Stimulated activated CD8-positive, alpha-beta memory T cell treated with anti-CD3 and anti-CD28 coated beads, Interleukin-12 subunit alpha, Interleukin-12 subunit beta, amount 100 ng/mL, for 4 hours (primary cell): Measurements from ENCODE around the gene KCNJ14.
"Not testable (repeated sequence)": the region's sequence is repeated elsewhere in the genome, so short reads cannot be mapped to it uniquely, and the experiment has no call there.

Source experiments
- DNase-seq: peaks from one replicate; pipeline ENCODE4 v3.0.0-alpha.2; 2020; ENCODE audit warnings: low read depth

Gene KCNJ14

DNA sequence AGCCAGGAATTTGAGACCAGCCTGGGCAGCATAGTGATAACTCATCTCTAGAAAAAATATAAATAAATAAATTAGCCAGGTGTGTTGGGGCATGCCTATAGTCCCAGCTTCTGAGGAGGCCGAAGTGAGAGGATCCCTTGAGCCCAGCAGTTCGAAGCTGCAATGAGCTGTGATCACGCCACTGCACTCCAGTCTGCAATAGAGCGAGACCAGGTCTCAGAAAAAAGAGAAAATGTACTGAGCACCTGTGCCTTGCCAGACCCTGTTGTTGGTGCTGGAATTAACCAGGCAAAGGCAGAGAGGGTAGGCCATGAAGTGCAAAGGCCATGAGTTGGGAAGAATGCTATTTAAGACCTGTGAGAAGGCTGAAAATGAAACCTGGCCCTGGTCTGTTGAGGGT, 16.5 kb downstream of the KCNJ14 start:
- DNase-seq: no peak

DNA sequence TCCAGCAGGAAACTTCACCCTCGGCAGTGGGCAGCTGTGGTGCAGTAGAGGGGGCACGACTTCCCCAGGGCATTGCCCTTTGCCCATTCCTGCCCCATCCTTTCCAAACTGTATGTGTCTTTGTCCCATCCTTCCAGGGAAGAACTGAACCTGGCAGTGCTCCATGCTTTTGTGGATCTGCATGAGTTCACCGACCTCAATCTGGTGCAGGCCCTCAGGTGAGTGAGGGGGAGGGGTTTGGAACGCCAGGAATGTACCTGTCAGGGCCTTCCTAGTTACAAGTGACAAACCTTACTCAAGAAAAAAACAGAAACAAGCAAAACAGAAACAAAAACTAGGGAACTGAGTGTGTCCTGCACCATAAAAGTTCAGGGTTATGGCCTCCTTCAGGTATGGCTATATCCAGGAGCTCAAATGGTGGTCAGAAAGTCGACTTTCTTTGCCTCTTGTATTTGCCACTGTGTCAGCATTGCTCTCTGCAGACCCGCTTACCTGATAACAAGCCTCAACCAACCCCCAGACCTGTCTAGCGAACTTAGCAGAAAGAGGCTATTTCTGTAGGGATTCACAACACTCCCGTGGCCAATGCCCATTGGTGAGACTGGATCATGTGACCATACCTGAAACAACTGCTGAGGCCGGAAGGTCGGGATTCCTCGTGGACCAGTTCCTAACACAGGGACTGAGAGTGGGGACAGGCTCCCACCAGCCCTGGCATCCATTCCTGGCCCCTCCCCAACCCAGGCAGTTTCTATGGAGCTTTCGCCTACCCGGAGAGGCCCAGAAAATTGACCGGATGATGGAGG, 18.0 kb downstream of the KCNJ14 start:
- no peak for DNase-seq

DNA sequence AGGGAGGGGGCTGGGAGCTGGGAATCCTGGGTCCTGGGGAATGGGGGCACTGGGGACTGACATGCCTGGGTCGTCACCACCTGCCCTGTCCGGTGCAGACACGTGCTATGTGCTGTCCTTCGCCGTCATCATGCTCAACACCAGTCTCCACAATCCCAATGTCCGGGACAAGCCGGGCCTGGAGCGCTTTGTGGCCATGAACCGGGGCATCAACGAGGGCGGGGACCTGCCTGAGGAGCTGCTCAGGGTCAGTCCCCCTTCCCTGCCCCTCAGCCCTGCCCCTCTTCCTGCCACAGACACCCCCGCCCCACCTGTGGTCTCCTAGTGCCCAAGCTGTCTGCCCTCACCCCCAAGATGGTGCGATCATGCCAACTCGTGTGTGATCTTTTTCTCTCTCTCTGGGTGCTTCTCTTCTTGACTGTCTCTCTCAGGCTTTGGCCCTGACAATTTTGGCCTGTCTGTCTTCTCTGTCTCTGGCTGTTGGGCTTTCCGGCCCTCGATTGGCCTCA, 18.8 kb downstream of the KCNJ14 start:
- no peak for DNase-seq

DNA sequence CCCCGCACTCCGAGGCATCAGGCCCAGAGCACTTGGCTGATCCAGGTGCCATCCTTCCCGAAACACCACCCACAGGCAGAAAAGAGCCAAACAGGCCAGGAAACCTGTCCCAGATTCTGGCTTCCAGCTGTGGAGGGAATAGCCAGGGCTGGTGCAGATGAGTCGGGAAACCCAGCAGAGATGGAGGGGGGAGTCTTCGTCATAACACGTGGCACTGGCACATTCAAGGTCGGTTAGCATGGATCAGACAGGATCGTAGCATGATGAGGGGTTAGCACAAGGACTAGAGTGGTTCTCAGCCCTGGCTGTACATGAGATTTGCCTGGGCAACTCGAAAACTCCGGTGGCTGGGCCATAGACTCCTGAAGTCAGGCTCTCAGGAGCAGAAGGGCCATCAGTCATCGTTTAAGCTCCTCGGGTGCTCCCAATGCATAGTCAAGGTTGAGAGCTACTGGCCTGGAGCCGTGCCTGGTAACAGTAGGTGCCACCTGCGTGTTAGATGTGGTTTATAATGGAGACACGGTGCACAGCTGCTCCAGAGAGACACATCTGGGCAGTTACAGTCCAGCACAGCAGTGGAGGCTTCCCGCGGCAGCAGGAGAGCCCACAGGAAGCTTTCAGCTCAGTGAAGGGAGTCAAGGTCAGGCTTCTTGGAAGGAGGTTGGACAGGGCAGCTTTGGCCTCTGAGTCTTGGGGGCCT, 20.1 kb downstream of the KCNJ14 start:
- no peak for DNase-seq

DNA sequence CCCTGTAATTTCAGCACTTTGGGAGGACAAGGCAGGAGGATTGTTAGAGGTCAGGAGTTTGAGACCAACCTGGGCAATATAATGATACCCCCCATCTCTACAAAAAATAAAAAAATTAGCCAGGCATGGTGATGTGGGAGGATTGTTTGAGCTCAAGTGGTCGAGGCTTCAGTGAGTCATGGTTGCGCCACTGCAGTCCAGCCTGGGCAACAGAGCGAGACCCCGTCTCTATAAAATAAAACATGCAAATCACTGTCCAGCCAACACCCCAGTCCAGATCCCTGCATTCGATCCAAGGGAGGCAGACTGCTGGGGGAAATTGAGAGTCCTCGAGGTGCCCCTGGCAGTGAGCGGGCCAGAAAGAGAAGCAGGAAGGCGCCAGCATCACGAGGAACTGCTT, 20.8 kb downstream of the KCNJ14 start:
- DNase-seq: no peak

DNA sequence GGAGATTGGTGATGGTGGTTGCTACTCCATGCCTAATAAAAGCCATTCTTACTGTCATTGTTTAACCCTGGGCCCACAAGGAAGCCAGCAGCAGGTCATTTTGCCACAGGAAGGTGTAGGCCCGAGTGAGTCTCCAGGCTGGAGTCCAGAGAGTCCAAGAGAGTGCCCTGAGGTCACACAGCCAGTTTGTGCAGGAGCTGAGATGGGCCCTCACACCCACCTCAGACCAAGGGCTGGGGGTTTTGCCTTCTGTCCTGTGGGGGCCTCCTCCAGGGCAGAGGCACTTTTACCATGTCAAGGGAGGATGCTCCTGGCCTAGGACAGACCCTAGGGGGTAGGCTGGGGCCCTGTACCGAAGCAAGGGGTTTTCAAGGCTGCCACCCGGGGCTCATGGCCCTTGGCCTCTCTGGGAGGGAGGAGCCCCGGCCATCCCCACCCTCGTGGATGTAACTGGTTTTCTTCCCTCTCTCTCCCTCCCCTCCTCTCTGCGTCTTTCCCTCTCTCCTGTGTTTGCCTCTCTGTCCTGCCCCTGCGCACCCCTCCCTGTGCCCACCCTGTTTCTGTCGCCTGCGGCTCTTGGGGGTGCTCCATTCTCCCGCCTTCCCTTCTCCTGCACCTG, 21.8 kb downstream of the KCNJ14 start:
- no peak for DNase-seq

DNA sequence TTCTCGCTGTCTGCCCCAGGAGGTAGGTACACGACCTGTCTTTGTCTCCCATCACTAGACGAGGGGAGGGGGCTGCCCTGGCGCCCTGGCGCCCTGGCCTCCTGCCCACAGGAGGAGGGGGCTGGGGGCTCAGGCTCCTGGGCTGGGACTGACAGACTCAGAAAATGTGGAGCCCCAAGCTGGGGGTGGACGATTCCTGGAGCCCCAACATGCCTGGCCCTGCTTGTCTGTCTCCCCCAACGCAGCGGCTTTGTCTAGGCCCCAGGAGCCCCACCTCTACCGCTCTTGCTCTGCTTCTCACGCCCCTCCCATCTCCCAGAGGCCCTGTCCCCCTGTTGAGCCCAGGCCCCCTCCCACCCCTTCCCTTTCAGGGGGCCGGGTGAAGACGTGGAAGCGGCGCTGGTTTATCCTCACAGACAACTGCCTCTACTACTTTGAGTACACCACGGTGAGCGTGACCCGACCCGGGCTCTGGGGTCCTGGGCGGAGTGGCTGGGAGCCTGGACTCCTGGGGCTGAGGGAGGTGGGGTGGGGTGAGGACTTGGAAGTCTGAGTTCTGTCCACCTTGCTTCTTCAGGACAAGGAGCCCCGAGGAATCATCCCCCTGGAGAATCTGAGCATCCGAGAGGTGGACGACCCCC, 22.4 kb downstream of the KCNJ14 start:
- DNase-seq: no peak

DNA sequence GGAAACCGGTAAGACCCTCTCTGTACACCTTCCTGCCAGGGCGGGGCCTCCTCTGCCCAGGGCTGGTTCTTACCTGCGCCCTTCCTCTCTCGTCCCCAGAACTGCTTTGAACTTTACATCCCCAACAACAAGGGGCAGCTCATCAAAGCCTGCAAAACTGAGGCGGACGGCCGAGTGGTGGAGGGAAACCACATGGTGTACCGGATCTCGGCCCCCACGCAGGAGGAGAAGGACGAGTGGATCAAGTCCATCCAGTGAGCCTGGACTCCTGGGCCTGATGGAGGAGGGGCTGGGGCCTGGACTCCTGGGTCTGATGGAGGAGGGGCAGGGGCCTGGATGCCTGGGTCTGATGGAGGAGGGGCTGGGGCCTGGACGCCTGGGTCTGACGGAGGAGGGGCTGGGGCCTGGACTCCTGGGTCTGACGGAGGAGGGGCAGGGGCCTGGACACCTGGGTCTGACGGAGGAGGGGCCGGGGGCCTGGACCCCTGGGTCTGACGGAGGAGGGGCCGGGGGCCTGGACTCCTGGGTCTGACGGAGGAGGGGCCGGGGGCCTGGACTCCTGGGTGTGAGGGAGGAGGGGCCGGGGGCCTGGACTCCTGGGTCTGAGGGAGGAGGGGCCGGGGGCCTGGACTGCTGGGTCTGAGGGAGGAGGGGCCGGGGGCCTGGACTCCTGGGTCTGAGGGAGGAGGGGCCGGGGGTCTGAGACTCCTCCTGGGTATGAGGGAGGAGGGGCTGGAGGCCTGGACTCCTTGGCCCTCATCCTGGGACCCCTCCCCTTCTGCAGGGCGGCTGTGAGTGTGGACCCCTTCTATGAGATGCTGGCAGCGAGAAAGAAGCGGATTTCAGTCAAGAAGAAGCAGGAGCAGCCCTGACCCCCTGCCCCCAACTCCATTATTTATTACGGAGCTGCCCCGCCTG, 23.2 kb downstream of the KCNJ14 start:
- DNase-seq: no peak

DNA sequence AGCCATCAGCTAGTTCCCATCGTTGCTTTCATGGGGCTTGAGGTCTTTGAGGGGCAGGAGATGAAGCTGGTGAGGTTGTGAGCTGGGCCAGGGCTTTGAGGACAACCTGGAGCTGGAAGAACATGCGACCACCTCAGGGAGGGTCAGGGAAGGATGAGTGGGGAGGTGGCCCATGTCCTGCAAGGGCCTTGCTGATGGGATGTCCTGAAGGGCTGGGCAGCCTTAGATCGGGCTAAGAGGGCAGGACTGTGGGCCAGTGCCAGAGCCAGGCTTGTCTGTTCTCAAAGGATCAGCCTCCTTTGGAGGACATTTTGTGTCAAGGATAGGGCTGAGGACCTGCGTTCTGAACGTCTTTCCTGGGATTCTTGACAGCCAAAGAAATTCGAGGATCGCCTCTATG, 24.3 kb downstream of the KCNJ14 start:
- no peak for DNase-seq

DNA sequence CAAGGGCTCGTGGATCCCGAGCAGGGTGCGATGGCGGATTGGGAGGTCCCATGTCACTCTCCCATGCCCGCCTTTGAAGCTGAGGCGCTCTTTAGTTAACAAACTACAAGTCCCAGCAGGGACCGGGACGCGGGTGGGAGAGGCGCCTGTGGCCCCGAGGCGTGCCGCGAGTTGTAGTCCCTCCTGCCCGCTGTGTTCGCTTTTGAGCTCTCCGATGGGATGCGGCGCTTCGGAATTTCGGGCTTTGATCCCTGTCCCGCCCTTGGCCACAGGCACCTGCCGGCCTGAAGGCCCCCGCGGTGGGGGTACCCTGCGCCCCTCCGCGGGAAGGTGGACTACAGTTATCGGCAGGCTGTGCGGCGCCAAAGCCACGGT, 24.8 kb downstream of the KCNJ14 start:
- DNase-seq: no peak

DNA sequence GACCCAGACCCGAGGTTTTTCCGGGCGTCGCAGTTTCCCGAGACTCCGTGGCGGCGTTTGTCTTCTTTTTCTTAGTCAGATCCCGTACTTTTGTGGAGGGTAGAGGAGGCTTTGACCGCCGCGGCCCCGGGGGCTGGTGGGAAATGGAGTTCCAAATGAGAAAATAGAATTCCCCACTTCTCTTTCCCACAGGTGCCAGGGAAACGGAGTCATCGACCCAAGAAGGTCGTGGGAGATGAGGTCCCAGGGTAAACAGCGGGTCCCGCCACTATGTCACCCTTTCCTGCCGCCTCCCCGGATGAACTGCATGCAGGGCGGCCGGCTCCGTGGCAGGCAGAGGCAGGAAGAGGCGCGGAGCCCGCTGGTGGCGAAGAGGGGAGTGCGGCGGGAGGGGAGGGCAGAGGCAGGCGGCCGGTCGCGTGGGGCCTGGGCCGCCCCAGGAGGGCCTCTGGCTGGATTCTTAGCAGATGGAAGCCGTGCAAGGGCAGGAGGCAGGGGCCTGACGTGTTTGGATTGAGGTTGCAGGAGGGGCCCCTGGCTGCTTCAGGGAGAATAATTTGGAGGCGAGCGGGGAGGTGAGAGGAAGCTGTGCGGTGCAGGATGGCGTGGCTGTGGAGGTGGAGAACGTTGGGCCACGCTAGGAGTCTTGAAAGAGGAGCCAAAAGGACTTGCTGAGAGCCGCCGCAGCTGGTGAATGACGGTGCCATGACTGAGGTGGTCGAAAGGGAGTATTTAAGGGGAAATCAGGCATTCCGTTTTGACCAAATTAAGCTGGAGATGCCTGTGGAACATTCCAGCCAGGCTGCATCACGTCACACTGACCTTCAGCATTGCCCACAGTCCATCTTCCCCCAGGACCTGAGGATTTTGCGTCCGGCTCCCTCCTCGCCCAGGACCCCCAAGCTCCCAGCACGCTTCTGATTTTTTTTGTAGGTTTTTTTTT, 25.5 kb downstream of the KCNJ14 start:
- DNase-seq: no peak

DNA sequence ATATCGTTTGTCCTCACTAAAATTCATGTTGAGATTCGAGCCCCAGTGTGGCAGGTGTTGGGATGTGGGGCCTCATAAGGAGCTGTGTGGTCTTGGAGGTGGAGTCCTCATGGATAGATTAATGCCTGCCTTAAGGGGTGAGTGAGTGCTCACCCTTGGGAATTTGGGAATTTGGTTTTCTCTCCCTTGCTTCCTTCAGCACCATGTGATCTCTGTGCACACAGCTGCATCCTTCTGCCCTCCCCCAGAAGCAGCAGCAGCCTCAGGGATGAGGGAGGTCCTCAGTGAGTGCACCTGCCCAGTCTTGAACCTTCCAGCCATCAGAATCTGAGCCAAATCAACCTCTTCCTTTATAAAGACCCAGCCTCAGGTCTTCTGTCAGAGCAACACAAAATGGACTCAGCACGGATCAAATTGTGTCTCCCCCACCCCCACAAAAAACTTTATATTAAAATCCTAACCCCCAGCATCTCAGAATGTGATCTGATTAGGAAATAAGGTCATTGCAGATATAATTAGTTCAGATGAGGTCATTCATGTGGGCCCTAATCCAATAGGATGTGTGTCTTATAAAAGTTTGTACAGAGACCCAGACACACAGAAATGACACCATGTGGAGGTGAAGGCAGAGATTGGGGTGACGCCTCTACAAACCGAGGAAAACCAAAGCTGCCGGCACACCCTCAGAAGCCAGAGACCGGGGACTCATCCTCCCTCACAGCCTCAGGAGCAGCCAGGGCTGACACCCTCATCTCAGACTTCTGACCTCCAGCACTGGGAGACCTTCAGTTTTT, 26.7 kb downstream of the KCNJ14 start:
- no peak for DNase-seq

DNA sequence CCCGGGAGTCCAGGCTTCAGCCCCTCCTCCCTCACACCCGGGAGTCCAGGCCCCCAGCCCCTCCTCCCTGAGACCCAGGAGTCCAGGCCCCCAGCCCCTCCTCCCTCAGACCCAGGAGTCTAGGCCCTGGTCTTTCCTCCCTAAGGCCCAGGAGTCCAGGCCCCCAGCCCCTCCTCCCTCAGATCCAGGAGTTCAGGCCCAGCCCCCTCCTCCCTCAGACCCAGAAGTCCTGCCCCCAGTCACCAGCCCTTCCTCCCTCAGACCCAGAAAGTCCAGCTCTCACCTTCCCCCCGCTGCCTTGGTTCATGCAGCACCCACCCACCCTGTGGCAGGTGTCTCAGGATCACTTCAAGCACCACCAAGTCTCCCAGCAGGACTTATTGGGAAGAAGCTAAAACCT, 27.9 kb downstream of the KCNJ14 start:
- no peak for DNase-seq

DNA sequence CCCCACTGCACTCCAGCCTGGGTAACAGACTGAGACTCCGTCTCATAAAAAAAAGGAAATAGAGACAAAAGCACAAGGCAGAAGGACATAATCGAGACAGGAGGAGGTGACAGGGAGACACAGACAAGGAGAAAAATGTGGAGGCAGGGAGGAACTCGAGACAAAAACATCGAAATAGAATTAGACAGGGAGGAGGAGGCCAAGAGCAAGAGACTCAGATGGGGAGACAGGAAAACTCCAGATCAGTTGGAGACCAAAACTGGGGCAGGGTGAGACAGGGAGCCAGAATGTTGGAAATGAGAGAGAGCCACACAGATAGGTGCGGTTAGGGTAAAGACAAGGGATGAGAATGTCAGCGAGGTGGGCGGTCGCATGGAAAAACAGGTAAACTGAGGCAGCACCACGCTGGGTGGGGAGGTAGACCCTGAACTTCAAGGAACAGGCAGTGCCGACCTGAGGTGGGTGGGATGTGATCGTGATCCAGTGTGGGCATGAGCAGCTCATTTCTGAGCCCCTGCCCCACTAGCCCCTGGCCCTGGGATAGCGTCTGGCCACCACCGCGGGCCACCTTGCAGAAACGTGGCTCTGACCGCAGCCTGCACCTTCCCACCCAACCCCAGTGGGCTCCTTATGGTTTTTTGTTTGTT, 29.0 kb downstream of the KCNJ14 start:
- DNase-seq: no peak

DNA sequence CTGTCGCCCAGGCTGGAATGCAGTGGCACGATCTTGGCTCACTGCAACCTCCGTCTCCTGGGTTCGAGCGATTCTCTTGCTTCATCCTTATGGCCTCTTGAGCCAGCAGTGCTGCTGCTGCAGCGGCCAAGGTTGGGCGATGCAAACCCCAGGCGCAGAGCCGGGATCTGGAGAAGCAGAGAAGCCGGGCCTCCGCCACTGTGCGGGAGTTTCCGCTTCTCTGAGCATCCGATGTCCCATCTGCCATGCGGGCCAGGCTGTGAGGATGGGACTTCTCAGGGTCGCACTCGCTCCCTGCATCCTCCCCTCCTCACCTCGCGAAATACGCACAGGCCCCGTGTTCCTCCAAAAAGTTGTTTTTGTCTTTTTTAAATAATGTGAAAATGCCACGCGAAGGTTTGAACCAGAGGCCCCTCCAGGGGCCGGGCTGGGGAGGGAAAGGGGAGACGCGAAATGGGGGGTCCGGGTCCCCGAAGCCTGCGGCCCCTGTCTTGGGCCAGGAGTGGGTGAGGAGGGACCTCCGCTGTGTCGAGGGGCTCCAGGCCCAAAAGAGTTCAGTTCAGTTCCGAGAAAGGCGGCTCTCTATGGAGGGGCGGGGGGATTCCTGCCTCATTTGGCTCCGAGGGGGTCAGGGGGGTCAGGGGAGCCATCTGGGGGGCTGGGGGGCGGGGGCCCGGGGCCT, 29.7 kb downstream of the KCNJ14 start:
- DNase-seq: no peak

DNA sequence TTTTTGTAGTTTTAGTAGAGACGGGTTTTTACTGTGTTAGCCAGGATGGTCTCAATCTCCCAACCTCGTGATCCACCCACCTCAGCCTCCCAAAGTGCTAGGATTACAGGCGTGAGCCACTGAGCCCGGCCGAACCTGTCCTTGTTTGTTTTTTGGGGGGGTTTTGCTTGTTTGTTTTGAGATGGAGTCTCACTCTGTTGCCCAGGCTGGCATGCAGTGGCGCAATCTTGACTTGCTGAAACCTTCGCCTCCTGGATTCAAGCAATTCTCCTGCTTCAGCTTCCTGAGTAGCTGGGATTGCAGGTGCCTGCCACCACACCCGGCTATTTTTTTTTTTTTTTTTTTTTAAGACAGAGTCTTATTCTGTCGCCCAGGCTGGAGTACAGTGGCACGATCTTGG, 31.3 kb downstream of the KCNJ14 start:
- DNase-seq: not testable (repeated sequence)

DNA sequence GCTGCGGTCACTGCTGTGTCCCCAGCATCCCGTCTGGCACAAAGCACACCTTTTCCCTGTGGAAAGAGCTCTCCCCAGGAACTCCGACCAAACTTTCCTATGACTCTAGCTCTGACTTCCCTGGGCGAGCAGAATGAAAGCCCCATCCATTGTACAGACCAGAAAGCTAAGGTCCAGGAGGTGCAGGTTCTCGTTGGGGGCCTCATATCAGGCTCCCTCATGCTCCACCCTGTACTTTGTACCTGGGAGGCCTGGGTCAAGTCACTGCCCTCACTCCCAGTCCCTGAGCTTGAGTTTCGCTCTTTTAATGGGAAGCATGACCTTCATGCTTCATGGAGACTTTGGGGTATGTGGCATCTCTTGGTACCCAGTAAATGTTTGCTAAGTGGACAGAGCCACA, 32.2 kb downstream of the KCNJ14 start:
- no peak for DNase-seq

DNA sequence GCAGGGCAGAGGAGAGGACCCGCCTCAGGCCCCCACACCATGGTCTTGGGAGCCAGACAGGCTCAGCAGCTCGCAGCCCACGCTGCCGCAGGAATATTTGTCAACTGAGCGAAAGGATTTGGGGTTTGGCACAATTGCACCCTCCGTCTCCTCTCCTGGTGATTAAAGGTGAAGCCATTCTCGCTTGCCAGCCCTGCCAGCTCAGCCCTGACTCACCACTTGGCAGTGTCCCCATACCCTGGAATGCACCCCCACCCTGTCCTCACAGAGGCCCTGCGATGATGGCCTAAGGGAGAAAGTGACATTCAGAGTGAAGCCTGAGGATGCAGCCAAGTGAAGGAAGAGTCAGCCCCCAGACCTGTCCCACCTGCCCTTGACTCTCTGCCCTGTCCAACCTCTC, 32.6 kb downstream of the KCNJ14 start:
- no peak for DNase-seq
